ENCODE data around the gene RPS5.
"Not testable (repeated sequence)": the region's sequence is repeated elsewhere in the genome, so short reads cannot be mapped to it uniquely, and the experiment has no call there.

Gene RPS5

DNA sequence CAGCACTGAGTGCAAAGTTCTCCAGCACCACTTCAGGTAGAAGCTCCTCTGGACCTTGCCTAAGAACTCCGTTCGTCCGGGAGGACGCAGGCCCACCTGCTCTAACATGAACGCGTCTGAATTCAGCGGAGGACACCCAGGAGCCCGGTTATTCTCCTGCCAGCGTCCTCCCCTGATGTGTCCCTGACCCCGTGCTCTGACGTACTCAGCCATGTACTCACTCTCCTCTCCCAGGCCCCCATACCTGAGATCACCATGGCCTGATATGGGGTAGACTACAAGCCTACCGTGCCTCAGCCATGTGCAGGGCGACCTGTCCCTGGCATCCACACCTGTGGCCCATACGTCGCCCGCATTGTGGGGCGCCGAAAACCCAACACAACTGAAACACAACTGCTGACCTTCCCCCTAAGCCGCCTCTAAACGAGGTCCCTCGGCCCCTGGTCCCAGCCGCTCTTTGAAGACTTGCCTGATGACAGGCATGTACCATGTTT lies 20.6 kb downstream of the RPS5 start:
- no peak for DNase-seq

DNA sequence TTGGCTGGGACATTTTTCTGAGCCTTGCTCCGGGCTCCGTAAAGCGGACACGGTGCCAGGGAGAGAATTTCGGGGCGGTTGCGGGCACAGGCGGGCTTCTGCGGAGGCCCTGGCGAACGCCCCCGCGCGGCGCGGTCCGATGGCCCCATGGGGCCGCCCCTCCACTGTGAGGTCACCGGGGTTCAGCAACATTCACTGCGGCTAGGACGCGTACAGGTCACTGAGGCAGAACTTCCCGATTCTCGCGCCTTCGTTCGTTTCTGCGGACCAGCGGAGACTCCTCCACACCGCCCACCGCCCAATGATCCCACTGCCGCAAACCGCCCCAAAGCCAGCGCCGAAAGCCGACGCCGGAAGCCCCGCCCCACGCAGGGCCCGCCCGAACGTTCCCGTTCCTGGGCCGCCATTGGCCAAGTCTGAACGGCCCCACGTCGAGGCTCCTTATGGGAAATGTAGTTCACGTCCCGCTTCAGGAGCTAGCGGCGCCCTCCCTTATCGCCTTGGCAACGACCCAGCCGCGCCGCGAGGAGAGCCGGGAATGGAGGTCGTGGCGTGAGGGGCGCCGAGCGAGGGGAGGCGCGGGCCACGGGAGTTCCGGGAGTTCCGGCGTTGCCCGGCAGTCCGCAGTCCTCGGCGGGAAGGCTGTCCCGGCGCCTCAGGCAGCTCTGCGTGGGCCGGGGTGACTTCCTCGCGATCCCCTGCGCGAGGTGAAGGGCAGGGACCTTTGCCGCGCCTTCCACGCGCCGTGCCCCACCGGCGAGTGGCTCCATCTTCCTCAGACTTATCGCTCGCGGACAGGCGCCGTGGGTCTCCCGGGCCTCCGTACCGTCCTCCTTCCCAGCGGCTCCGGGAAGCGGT lies 21.3 kb downstream of the RPS5 start, which contains the start of gene ZNF584:
Gene ZNF584, plus strand, starts transcription at position 498 of the 858 bp plus-strand sequence. CDS start 499 bp downstream, outside the sequence.
- DNase-seq, result peak; percentile 99

DNA sequence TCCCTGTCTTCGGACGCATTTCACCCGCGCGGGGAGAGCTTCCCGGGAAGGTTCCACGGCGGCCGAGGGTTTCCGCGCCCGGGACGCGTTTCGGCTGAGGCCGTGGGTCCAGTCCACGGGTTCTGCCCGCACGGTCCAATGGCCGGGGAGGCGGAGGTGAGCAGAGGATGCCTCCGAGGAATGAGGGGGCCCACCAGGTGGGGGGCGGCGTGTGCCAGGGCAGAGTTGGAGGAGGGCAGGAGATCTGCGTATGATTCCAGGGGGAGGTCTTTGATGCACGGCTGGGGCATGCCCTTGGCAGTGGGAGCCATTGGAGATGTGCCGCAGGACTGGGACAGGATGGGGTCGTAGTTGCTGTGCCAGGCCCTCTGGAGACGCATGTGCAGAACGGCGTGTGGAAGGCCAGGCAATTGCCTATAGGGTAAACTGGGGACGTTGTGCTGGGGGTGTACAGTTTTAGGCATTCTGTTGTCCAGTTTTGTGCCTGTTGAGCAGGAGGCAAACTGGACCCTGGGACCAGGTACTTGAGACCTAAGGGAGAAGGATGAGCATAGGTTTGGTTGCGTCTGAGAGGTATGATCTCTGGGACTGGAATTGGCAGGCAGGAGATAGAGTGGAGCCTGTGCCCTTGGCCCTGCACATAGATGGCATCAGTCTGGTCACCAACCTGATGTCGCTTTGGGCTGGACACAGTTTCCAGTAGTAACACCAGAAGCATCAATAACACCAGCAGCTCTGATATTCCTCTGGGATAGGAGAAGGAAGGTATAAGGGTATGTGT lies 22.1 kb downstream of the RPS5 start:
- DNase-seq, result peak; percentile 14

DNA sequence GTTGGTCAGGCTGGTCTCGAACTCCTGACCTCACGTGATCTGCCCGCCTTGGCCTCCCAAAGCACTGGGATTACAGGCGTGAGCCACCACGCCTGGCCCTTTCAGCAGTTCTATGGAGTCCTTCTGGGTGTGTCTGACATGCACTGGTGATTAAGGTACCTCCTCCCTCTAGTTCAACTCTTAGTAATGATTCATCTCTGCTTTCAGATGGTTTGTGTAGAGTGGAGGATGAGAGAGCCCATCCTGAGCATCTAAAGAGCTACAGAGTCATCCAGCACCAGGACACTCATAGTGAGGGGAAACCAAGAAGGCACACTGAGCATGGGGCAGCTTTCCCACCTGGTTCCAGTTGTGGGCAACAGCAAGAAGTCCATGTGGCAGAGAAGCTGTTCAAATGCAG lies 29.5 kb downstream of the RPS5 start:
- DNase-seq, result no peak

DNA sequence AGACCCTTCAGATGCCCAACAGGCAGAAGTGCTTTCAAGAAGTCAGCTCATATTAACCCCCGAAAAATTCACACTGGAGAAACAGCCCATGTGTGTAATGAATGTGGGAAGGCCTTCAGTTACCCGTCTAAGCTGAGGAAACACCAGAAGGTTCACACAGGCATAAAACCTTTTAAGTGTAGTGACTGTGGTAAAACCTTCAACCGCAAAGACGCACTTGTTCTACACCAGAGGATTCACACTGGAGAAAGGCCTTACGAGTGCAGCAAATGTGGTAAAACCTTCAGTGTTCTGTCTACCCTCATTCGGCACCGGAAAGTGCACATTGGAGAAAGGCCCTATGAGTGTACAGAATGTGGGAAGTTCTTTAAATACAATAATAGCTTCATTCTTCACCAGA lies 30.0 kb downstream of the RPS5 start:
- DNase-seq, result no peak

DNA sequence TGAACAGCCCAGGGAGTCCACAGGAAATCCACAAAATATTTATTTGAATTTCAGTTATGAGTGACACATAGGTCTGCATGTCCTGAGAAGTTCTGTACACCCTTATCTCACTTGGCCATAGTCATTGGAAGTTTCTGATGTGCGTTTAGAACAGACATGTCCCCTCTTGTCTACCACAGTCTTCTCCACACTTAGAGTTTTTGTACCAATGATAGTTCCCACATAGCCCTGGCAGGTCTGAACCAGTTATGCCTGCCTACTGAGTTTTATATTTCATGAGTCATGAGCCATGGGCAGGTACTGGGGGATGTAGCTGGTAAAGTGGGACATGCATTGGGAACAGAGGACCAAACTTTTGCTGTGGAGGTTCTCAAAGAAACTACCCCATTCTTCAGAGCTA lies 41.5 kb downstream of the RPS5 start:
- DNase-seq, result no peak

DNA sequence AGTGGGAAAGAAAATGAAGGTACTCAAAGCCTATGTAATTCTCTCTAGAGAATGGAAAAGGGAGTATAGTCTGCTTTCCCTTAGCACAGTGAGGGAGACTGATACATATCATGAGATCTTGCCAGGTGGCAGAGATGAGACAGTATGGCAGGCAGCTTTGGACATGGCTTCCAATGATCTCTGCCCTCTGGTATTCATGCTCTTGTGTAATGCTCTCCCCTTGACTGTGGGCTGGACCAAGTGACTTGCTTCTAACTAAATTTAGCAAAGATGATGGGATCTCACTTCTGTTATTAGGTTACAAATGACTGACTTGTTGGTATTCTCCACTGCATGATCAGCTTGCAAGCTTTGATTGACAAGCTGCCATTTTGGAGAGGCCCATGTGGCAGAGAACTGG lies 42.7 kb downstream of the RPS5 start:
- no peak for DNase-seq

DNA sequence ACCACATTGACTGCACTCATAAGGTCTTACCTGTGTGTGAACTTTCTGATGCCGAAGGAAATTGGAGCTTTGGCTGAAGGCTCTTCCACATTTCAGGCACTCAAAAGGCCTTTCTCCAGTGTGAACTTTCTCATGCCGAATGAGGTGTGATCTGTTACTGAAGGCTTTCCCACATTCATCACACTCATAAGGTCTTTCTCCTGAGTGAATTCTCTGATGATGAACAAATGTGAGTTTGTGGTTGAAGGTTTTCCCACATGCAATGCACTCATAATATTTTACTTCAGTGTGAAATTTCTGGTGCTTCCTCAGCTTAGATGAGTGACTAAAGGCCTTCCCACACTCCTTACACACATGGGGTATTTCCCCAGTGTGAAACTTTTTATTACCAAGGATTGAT lies 47.1 kb downstream of the RPS5 start:
- no peak for DNase-seq

DNA sequence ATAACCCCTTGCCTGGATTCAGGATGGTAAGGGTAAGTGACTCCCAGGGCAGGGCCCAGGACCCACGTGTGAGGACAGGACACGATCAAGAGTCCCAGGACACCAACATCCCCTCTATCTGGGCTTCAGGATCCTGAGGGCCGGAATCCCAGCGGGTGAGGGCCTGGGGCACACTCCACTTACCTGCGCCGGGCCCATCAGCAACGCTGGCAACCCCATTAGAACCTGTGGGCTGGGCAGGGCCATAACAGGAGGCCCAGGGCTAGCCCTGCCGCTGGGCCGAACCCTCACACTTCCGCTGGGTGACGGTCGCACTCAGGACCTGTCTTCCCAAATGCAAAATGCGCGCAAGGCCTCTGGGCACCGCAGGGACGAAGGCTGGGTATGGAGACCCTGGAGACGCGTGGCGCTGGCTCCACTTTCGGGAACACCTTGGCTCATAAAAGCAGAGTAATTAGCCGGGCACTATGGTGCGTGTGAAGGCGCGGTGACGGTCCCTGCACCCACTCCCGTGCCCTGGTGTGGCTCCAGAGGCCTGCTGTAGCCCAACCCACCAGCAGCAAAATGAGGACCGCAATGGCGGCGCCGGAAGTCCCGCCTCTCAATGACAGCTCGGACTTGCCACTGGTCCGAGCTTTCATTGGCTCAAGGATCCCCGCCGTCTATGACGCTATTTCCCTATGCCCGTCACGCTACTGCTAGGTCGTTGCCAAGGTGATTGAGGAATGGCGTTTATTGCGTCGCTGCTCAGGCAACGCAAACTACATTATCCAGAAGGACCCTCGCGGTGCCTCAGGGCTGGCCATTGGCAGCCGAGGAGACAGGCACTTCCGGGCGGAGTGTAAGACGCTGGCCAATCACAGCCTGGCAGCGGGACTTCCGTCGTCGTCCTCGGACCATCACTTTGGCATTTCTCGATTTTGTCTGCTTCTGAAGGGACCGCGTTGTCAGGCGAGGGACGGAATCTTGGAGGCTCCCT lies 52.8 kb downstream of the RPS5 start, which contains the start of gene ZNF132:
Gene ZNF132, minus strand, starts transcription at position 578 of the 979 bp plus-strand sequence. Its CDS starts 332 bp downstream, at position 246.
- DNase-seq, result peak; percentile 100

DNA sequence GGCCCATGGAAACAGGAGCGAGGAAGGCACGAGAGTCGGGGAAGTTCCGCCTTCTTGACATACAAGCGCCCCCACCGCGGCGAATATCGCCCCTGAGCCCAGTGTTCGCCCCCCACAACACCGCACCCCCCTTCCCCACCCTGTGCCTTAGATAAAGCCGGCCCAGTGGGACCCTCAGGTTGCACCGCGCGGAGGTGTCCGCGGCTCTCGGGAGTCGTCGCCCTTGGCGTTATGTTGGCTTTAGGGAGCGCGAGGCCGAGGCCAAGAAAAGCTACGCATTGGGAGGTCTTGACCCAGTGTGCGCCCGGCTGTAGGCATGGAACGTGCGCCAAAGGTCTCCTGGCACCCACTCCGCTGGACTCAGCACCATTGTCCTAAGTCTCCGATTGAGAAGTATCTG lies 53.5 kb downstream of the RPS5 start:
- DNase-seq, result no peak

DNA sequence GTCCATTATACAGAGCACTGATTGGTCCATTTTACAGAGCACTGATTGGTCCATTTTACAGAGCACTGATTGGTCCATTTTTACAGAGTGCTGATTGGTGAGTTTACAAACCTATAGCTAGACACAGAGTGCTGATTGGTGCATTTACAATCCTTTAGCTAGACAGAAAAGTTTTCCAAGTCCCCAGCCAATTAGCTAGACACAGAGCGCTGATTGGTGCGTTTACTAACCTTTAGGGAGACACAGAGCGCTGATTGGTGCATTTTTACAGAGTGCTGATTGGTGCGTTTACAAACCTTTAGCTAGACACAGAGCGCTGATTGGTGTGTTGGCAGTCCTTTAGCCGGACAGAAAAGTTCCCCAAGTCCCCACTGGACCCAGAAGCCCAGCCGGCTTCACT lies 55.9 kb downstream of the RPS5 start:
- DNase-seq, result not testable (repeated sequence)

Data from NCI-H1436 (cell line).